K562 (cell line): ENCODE data around the gene TEP1. TPM values are rescaled to one million over a fixed set of nuclear protein-coding genes. Genes with fewer than 3 reads are reported as not detected.
"Not testable (repeated sequence)": the region's sequence is repeated elsewhere in the genome, so short reads cannot be mapped to it uniquely, and the experiment has no call there.

Source experiments
- ATAC-seq: fragments of 200-7000 bp; cut with Tn5 transposase; 3 replicates; pipeline ENCODE4 v1.9.1; 2020; ENCODE audit warnings: moderate library complexity
- BruUV-seq: library from RNA; stranded (reverse); fragments of 400-500 nt; replicated peaks from 2 replicates; lab custom pipeline; 2021; lab: Mats Ljungman, UMichigan
- CTCF ChIA-PET: fragments of 300-600 bp; formaldehyde crosslinking; extraction: SDS; loops from one replicate; lab custom pipeline; 2021; ENCODE audit warnings: low intra/inter-chr PET ratio; lab: Yijun Ruan, JAX
- POLR2A ChIA-PET: fragments of 300-600, 350-650 bp; sonication (Branson Sonifier 250); formaldehyde crosslinking; extraction: SDS; loops from one replicate; lab custom pipeline; 2021; ENCODE audit warnings: antibody characterized with exemption, inconsistent platforms; lab: Yijun Ruan, JAX
- DNase-seq, 4 experiments: peaks; one replicate each; pipeline versions ENCODE4 v3.0.0 to v3.0.0-alpha.2; 2011 to 2018; ENCODE audit warnings: low spot score in 3 of 4, mixed read lengths in 3 of 4; ENCODE audit errors: extremely low read depth in 1 of 4
- FAIRE-seq: peaks from 2 replicates; lab custom pipeline; 2011; peaks lifted over from hg19 to GRCh38; lab: Jason Lieb, UNC
- H2AFZ ChIP-seq: 2 replicates; pipeline ENCODE4 v1.6.0; 2011; ENCODE audit warnings: low read depth, low read length, control low read depth, inconsistent platforms
- H3K27ac ChIP-seq: fragments of 200-600 bp; 3 replicates; pipeline ENCODE4 v1.8.0; 2011; ENCODE audit warnings: low read depth, mild to moderate bottlenecking, control low read depth, inconsistent platforms, low read length, moderate library complexity, mixed read lengths; ENCODE audit errors: extremely low read depth
- H3K27me3 ChIP-seq, 2 experiments: fragments of 300-600 bp in 1 of 2; 2 replicates in 1 of 2; 3 replicates in 1 of 2; pipeline versions ENCODE4 v1.6.0 to v1.8.0; 2011; ENCODE audit warnings: inconsistent platforms in 2 of 2, low read length in 2 of 2, mild to moderate bottlenecking in 1 of 2, mixed read lengths in 1 of 2, moderate library complexity in 1 of 2; ENCODE audit not compliant: control insufficient read depth in 2 of 2, insufficient read depth in 2 of 2
- H3K36me3 ChIP-seq: fragments of 300-600 bp; 3 replicates; pipeline ENCODE4 v1.8.0; 2011; ENCODE audit warnings: mild to moderate bottlenecking, low read length, inconsistent platforms; ENCODE audit not compliant: control insufficient read depth, insufficient read depth
- H3K4me1 ChIP-seq, 2 experiments: fragments of 200-600 bp in 1 of 2; replicated peaks in 1 of 2; 2 replicates in 1 of 2; 3 replicates in 1 of 2; pipeline versions ENCODE4 v1.5.1 to v1.8.0; 2011; ENCODE audit warnings: inconsistent platforms in 2 of 2, low read length in 2 of 2, mild to moderate bottlenecking in 1 of 2, mixed read lengths in 1 of 2, moderate library complexity in 1 of 2; ENCODE audit not compliant: control insufficient read depth in 2 of 2, insufficient read depth in 2 of 2
- H3K4me2 ChIP-seq: 2 replicates; pipeline ENCODE4 v1.6.1; 2011; ENCODE audit warnings: low read length, control low read depth, inconsistent platforms, mixed read lengths; ENCODE audit not compliant: insufficient read depth
- H3K4me3 ChIP-seq: fragments of 200-600 bp; sonication (generic), shearing (Covaris generic); 2 replicates; pipeline ENCODE4 v1.5.1; 2016; ENCODE audit warnings: control low read depth, inconsistent platforms
- H3K79me2 ChIP-seq: fragments of 200-600 bp; 3 replicates; pipeline ENCODE4 v1.8.0; 2011; ENCODE audit warnings: low read length, inconsistent platforms; ENCODE audit not compliant: control insufficient read depth, insufficient read depth
- H3K9ac ChIP-seq, 2 experiments: 2 replicates each; pipeline versions ENCODE4 v1.6.0 to v1.6.1; 2011; ENCODE audit warnings: low read depth in 2 of 2, low read length in 2 of 2, control low read depth in 1 of 2, inconsistent platforms in 1 of 2, mild to moderate bottlenecking in 1 of 2, mixed read lengths in 1 of 2; ENCODE audit not compliant: insufficient read depth in 1 of 2
- H3K9me1 ChIP-seq: one replicate; pipeline ENCODE4 v1.6.0; 2011; ENCODE audit warnings: inconsistent platforms, mild to moderate bottlenecking, low read length, moderate library complexity; ENCODE audit not compliant: control insufficient read depth, insufficient read depth
- H3K9me3 ChIP-seq: replicated peaks from 2 replicates; pipeline ENCODE4 v1.5.1; 2011; ENCODE audit warnings: low read depth, low read length, inconsistent platforms; ENCODE audit not compliant: control insufficient read depth, insufficient read depth
- H4K20me1 ChIP-seq: replicated peaks from 2 replicates; pipeline ENCODE4 v1.6.1; 2011; ENCODE audit warnings: low read length, inconsistent platforms, mixed read lengths; ENCODE audit not compliant: control insufficient read depth, insufficient read depth
- BCOR ChIP-seq: fragments of 450-650 bp; IDR thresholded peaks from 2 replicates; pipeline ENCODE4 v1.6.1; 2016
- CEBPG ChIP-seq, 3 experiments: fragments of 200-800 bp in 1 of 3; sonication (Bioruptor generic) in 1 of 3; sonication (generic) in 1 of 3; formaldehyde crosslinking in 1 of 3; IDR thresholded peaks in 2 of 3; conservative IDR thresholded peaks in 1 of 3; 2 replicates each; pipeline versions ENCODE4 v1.6.1 to v1.8.0; 2016 to 2022; ENCODE audit warnings: missing compliant biosample characterization in 2 of 3, missing genetic modification characterization in 2 of 3, mild to moderate bottlenecking in 1 of 3, missing genetic modification reagents in 1 of 3
- MTA2 ChIP-seq: fragments of 450-650 bp; IDR thresholded peaks from 2 replicates; pipeline ENCODE4 v1.6.1; 2016; ENCODE audit warnings: low read depth
- POLR3A ChIP-seq: IDR thresholded peaks from 2 replicates; pipeline ENCODE4 v1.6.1; 2011; ENCODE audit warnings: borderline replicate concordance, mild to moderate bottlenecking, moderate library complexity; ENCODE audit not compliant: insufficient read length, insufficient read depth; ENCODE audit errors: extremely low read depth
- TBP ChIP-seq: optimal IDR thresholded peaks from 2 replicates; pipeline ENCODE3; 2011; ENCODE audit warnings: low read depth, low read length, improper control_type of control experiment
- WGBS: fragments of 100-300 bp; shearing (Covaris generic); methylation state at CpG from one replicate; pipeline ENCODE4 v1.1.6; 2016; ENCODE audit warnings: low coverage, mixed read lengths; ENCODE audit not compliant: insufficient coverage; ENCODE audit errors: missing lambda C conversion rate; 5-methylcytosine and 5-hydroxymethylcytosine counted together
- in situ Hi-C: fragments of 300-500 bp; cut with MboI; formaldehyde crosslinking; loops from 4 replicates; pipeline ENCODE4 v1.15.0; 2018; ENCODE audit warnings: inconsistent platforms, mixed read lengths
- intact Hi-C: fragments of 100-400 bp; cut with micrococcal nuclease; formaldehyde crosslinking; loops from 2 replicates; pipeline ENCODE4 v1.14.2; 2022
- polyA plus RNA-seq, 8 experiments: library from polyadenylated mRNA; depleted of rRNA in 4 of 8; stranded (reverse) in 5 of 8; unstranded in 3 of 8; fragments of >200 nt; fragmentation: Nextera tagmentation in 2 of 8; fragmentation: Illumina TruSeq in 1 of 8; extraction: Ambion mirVana in 2 of 8; extraction: Trizol in 1 of 8; gene quantifications; 2 replicates each; pipeline versions ENCODE4 v1.2.1 to v1.2.3, GENCODE V29; 2011 to 2014; ENCODE audit warnings: inconsistent platforms in 1 of 8, missing spikeins in 1 of 8
- total RNA-seq, 7 experiments: library from RNA; depleted of rRNA in 6 of 7; stranded (reverse); fragments of >200 nt in 6 of 7; fragmentation: Illumina TruSeq in 2 of 7; extraction: Trizol in 2 of 7; gene quantifications; 2 replicates each; pipeline versions ENCODE4 v1.2.1 to v1.2.3, GENCODE V29; 2011 to 2021; ENCODE audit warnings: low replicate concordance in 1 of 7
- TF ChIP-seq, protein P1 (sequence below), 2 experiments: fragments of 450-650 bp; IDR thresholded peaks; 2 replicates each; pipeline ENCODE4 v1.6.1; 2016

Gene TEP1
- total and polyA plus RNA-seq, 9 of the 15 experiments (the other 6 are each of a cell fraction or from before 2014, with no cell fraction given) = 1.0 to 12.2 (median 7.1) TPM

DNA sequence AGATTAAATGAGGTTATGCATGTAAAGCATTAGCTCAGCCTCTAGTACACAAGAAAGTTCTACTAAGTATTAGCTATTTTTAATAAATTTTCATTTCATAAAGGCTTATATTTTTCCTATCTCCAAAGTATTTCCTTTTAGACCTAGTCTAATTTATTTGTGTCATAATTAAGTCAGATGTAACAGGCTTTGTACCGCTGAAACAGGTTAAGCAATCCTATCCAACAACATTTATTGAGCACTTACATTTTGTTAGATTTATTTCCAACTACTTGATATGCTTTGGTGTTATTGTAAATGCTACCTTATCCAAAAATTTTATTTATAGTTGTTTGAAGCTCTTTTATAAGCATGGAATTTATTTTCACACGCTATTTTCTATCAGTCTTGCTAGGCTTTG lies 71.7 kb downstream of the TEP1 start:
- intact Hi-C loops (loop anchor here (2.0 to 5.0 kb wide), 3 partner anchors 15 to 341 kb away; partner anchors contain the start of genes RNASE4 and TEP1), in situ Hi-C loops (no loop called here)
- peak overlapping the region; percentile 56 for H2AFZ ChIP-seq
- no peaks in the 10 kb centered on the region for H3K9me3 ChIP-seq
- ChIA-PET POLR2A (interaction anchor here (0.7 to 2.8 kb wide), 3 partner anchors 9 to 134 kb away, joined by 3 to 11 read pairs (median 5); partner anchors contain the start of gene PNP), CTCF (no interaction called here)
- peak overlapping the region in 1 of 2 experiments; percentile 95; a peak in 3 of 4 replicates for H3K9ac ChIP-seq
- peak overlapping the region; percentile 90; the same call in 2 of the 3 replicates for H3K27ac ChIP-seq
- peaks cover 0 to 4% of the 10 kb centered on the region in 2 experiments; a peak in 2 of 5 replicates for H3K4me1 ChIP-seq
- peak overlapping the region; percentile 50 for H3K4me3 ChIP-seq
- no peaks in the 10 kb centered on the region for H3K9me1 ChIP-seq
- BruUV-seq = no TSS peak
- H3K27me3 ChIP-seq = no peaks in the 10 kb centered on the region
- TF ChIP-seq CEBPG (CRISPR knock-in tag; IDR thresholded peaks at IDR 0.05) (no peak), CEBPG (tag; conservative IDR thresholded peaks at IDR 0.05 in 1 of 2, IDR thresholded peaks at IDR 0.05 in 1 of 2) (peak in 1 of 2 experiments; percentile 22; a peak in 1 of 4 replicates), MTA2 (no peak)
- peaks cover 16% of the 10 kb centered on the region for H3K79me2 ChIP-seq
- ATAC-seq (no peak), FAIRE-seq (no peak), DNase-seq (no peak)
- peaks cover 19% of the 10 kb centered on the region for H3K36me3 ChIP-seq
- WGBS = 4% methylated on average over 2 of the region's 2 CpGs
- H3K4me2 ChIP-seq = peak overlapping the region; percentile 68; the same call in 1 of the 2 replicates
- H4K20me1 ChIP-seq = no peaks in the 10 kb centered on the region

DNA sequence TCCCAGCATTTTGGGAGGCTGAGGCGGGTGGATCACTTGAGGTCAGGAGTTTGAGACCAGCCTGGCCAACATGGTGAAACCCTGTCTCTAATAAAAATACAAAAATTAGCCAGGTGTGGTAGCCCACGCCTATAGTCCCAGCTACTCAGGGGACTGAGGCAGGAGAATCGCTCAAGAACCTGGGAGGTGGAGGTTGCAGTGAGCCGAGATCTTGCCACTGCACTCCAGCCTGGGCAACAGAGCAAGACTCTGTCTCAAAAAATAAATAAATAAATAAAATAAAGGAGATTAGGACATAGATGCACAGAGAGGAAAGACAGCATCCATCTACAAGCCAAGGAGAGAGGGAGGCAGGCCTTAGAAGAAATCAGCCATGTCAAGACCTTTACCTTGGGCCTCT lies 72.3 kb downstream of the TEP1 start:
- TF ChIP-seq, protein P1, sequence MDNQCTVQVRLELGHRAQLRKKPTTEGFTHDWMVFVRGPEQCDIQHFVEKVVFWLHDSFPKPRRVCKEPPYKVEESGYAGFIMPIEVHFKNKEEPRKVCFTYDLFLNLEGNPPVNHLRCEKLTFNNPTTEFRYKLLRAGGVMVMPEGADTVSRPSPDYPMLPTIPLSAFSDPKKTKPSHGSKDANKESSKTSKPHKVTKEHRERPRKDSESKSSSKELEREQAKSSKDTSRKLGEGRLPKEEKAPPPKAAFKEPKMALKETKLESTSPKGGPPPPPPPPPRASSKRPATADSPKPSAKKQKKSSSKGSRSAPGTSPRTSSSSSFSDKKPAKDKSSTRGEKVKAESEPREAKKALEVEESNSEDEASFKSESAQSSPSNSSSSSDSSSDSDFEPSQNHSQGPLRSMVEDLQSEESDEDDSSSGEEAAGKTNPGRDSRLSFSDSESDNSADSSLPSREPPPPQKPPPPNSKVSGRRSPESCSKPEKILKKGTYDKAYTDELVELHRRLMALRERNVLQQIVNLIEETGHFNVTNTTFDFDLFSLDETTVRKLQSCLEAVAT (IDR thresholded peaks at IDR 0.05) = peak in 1 of 2 experiments; percentile 37; a peak in 1 of 4 replicates
- TF ChIP-seq POLR3A = peak; percentile 46
- peak; percentile 36; the same call in 1 of the 2 replicates for TF ChIP-seq BCOR
- TF ChIP-seq TBP = peak; percentile 32
- CTCF ChIA-PET, H3K9me3 ChIP-seq, H4K20me1 ChIP-seq, H3K9me1 ChIP-seq, H3K4me1 ChIP-seq, FAIRE-seq, in situ Hi-C loops, H3K4me3 ChIP-seq, ATAC-seq, H3K27me3 ChIP-seq: not testable (repeated sequence)
- BruUV-seq = TSS peak; percentile 13
- POLR2A ChIA-PET = interaction anchor here (1.2 to 2.8 kb wide), 2 partner anchors 9 to 129 kb away, joined by 5 to 11 read pairs; partner anchors contain the start of gene PNP
- Histone ChIP-seq H3K79me2 (peaks cover 16% of the 10 kb centered on the region), H2AFZ (peak overlapping the region; percentile 56), H3K4me2 (peak overlapping the region; percentile 68), H3K36me3 (peaks cover 13% of the 10 kb centered on the region), H3K9ac (peak overlapping the region in 1 of 2 experiments; percentile 95; a peak in 2 of 4 replicates), H3K27ac (peak overlapping the region; percentile 90)
- intact Hi-C loops = loop anchor here (5.0 kb wide), 2 partner anchors 71 to 341 kb away; partner anchors contain the start of genes RNASE4 and TEP1
- peak in 1 of 4 experiments; percentile 35 for DNase-seq
- WGBS = 40% methylated on average over 1 of the region's 4 CpGs
